MCF 10A (cell line): Measurements from ENCODE around the gene JPH3. TPM values are rescaled to one million over a fixed set of nuclear protein-coding genes. Genes with fewer than 3 reads are reported as not detected.
A peak's percentile ranks its signal among the peaks of the same experiment; 100 is the strongest.
"Not testable (repeated sequence)": the region's sequence is repeated elsewhere in the genome, so short reads cannot be mapped to it uniquely, and the experiment has no call there.

Experiments
- BruUV-seq: library from RNA; stranded (reverse); fragments of 400-500 nt; replicated peaks from 2 replicates; lab custom pipeline; 2021; lab: Mats Ljungman, UMichigan
- CTCF ChIA-PET: fragments of 300-600 bp; sonication (Branson Sonifier 250); formaldehyde crosslinking; extraction: SDS; loops from one replicate; lab custom pipeline; 2021; ENCODE audit warnings: antibody characterized with exemption, inconsistent platforms; lab: Yijun Ruan, JAX
- POLR2A ChIA-PET: fragments of 300-600, 350-650 bp; sonication (Branson Sonifier 250); formaldehyde crosslinking; extraction: SDS; loops from one replicate; lab custom pipeline; 2020; ENCODE audit warnings: antibody characterized with exemption, inconsistent platforms; lab: Yijun Ruan, JAX
- DNase-seq: peaks from one replicate; pipeline ENCODE4 v3.0.0-alpha.2; 2018; ENCODE audit not compliant: unreplicated experiment
- H3K27ac Mint-ChIP-seq: one replicate; pipeline ENCODE4 v1.8.0; 2022; ENCODE audit warnings: mild to moderate bottlenecking, low read depth, mixed read lengths; ENCODE audit not compliant: unreplicated experiment
- H3K27me3 Mint-ChIP-seq: one replicate; pipeline ENCODE4 v1.8.0; 2022; ENCODE audit warnings: mixed read lengths; ENCODE audit not compliant: insufficient read depth, unreplicated experiment
- H3K36me3 Mint-ChIP-seq: one replicate; pipeline ENCODE4 v1.8.0; 2022; ENCODE audit warnings: mild to moderate bottlenecking, moderate library complexity, mixed read lengths; ENCODE audit not compliant: insufficient read depth, unreplicated experiment
- H3K4me1 Mint-ChIP-seq: one replicate; pipeline ENCODE4 v1.8.0; 2022; ENCODE audit warnings: mixed read lengths; ENCODE audit not compliant: insufficient read depth, unreplicated experiment
- H3K4me3 Mint-ChIP-seq: one replicate; pipeline ENCODE4 v1.8.0; 2022; ENCODE audit warnings: mild to moderate bottlenecking, moderate library complexity, mixed read lengths; ENCODE audit not compliant: unreplicated experiment
- H3K9me3 Mint-ChIP-seq: one replicate; pipeline ENCODE4 v1.8.0; 2022; ENCODE audit warnings: mixed read lengths; ENCODE audit not compliant: unreplicated experiment
- CTCF ChIP-seq: fragments of 200-600 bp; IDR thresholded peaks from one replicate; pipeline ENCODE4 v1.8.0; 2022; ENCODE audit warnings: antibody characterized with exemption, mild to moderate bottlenecking; ENCODE audit not compliant: unreplicated experiment
- intact Hi-C: fragments of 100-400 bp; cut with micrococcal nuclease; formaldehyde crosslinking; loops from 2 replicates; pipeline ENCODE4 v1.14.1; 2022
- total RNA-seq: library from RNA; stranded (reverse); gene quantifications from 2 replicates; pipeline ENCODE4 v1.2.3, GENCODE V29; 2022

Gene JPH3
- total RNA-seq, 1 experiment from 2014 or later: not detected

GRCh38 chr16:87678618-87679017 is 76.3 kb downstream of the JPH3 start:
- H3K36me3 Mint-ChIP-seq: peaks cover 6% of the 10 kb centered on the region
- TF ChIP-seq CTCF: peak; percentile 9
- H3K4me1 Mint-ChIP-seq: peaks cover 6% of the 10 kb centered on the region
- POLR2A ChIA-PET: no interaction called here
- no peak overlapping the region for H3K4me3 Mint-ChIP-seq
- peak; percentile 23 for DNase-seq
- no TSS peak for BruUV-seq
- intact Hi-C loops: no loop called here
- CTCF ChIA-PET: interaction anchor here (0.6 to 0.7 kb wide), 2 partner anchors 68 to 237 kb away, joined by 3 read pairs; no protein-coding TSS in a partner anchor
- H3K27me3 Mint-ChIP-seq: peaks cover 24% of the 10 kb centered on the region
- H3K27ac Mint-ChIP-seq: no peak overlapping the region
- no peaks in the 10 kb centered on the region for H3K9me3 Mint-ChIP-seq

GRCh38 chr16:87679593-87680271 is 77.4 kb downstream of the JPH3 start:
- Mint-ChIP-seq H3K27ac (no peak overlapping the region), H3K4me1 (peaks cover 6% of the 10 kb centered on the region), H3K9me3 (no peaks in the 10 kb centered on the region), H3K36me3 (no peaks in the 10 kb centered on the region), H3K4me3 (no peak overlapping the region), H3K27me3 (peaks cover 24% of the 10 kb centered on the region)
- POLR2A ChIA-PET: no interaction called here
- no peak for TF ChIP-seq CTCF
- no peak for DNase-seq
- intact Hi-C loops: no loop called here
- CTCF ChIA-PET: interaction anchor here (0.5 kb wide), 1 partner anchor 840 kb away, joined by 3 read pairs; no protein-coding TSS in a partner anchor
- no TSS peak for BruUV-seq

- no peak for TF ChIP-seq CTCF
- Mint-ChIP-seq H3K27me3 (peaks cover 22% of the 10 kb centered on the region), H3K27ac (no peak overlapping the region), H3K4me3 (no peak overlapping the region), H3K4me1 (peaks cover 1% of the 10 kb centered on the region), H3K9me3 (no peaks in the 10 kb centered on the region), H3K36me3 (no peaks in the 10 kb centered on the region)
- POLR2A ChIA-PET: no interaction called here
- CTCF ChIA-PET: no interaction called here
- intact Hi-C loops: no loop called here
- no peak for DNase-seq
- BruUV-seq: no TSS peak
Observed at GRCh38 chr16:87680272-87680644, 78.0 kb downstream of the JPH3 start.

- H3K4me3 Mint-ChIP-seq, H3K9me3 Mint-ChIP-seq, intact Hi-C loops, BruUV-seq, DNase-seq, H3K36me3 Mint-ChIP-seq, CTCF ChIA-PET, POLR2A ChIA-PET, H3K27ac Mint-ChIP-seq, H3K4me1 Mint-ChIP-seq: not testable (repeated sequence)
- peaks cover 22% of the 10 kb centered on the region for H3K27me3 Mint-ChIP-seq
Observed at GRCh38 chr16:87681051-87681602, 78.8 kb downstream of the JPH3 start.
